ENCODE measurements around the gene DRAM1.

- TF ChIP-seq CTCF (IDR thresholded peaks at IDR 0.05), result no peak
- TF ChIP-seq EZH2 (IDR thresholded peaks at IDR 0.05), result no peak
- no peak for TF ChIP-seq EZH2phosphoT487 (IDR thresholded peaks at IDR 0.05)
Observed at GRCh38 chr12:101923045-101923718, 45.8 kb downstream of the DRAM1 start.
